Fibroblast of peridontal ligament (primary cell): ENCODE measurements around the gene PPP6R2.

Source experiments
- DNase-seq: peaks from one replicate; pipeline ENCODE4 v3.0.0-alpha.2; 2010; ENCODE audit errors: extremely low read depth

PPP6R2 gene

GRCh38 chr22:50483977-50484853 lies 141.1 kb downstream of the PPP6R2 start:
- no peak for DNase-seq

DNA sequence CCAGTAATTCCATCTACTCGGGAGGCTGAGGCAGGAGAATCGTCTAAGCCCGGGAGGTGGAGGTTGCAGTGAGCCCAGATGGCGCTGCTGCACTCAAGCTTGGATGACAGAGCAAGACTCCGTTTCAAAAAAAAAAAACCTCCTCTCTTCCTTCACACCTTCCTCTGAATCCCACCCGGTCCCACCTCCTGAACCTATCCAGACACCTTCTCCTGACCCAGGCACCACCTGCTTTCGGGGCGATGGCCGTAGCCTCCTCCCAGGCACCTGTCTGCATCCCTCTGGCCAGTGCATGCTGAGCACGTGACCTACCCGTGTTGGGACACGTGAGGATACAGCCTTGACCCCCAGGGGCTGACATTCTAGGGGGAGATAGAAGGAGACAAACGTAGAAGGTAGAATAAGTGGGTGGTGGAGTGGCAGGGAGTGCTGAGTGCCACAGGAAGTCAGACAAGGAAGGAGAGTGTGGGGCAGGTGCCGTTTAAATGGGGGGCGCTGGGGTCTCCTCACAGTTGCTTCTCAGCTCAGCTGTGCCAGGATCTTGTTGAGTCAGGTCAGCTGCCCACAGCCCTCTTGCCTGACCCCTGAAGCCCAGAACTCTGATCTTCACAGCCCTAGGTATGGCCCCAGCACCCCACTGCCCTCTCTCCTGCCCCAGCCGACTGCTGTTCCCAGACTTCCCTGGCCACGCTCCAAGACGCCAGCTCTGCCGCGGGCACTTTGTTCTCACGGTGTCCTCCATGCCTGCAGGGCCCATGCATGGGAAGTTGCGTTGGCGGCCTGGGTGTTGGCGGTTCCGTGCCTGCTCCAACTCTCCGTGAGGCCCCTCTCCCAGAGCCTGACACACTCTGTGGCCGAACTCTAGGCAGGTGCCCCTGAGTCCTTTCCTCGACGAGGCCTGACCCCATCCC lies 142.3 kb downstream of the PPP6R2 start:
- DNase-seq: no peak

- DNase-seq: no peak
Measured at GRCh38 chr22:50486561-50487289, 143.6 kb downstream of the PPP6R2 start, which contains the start of gene MIOX. Gene MIOX (plus strand): TSS chr22:50486859. CDS start chr22:50486898, 39 bp downstream.

DNA sequence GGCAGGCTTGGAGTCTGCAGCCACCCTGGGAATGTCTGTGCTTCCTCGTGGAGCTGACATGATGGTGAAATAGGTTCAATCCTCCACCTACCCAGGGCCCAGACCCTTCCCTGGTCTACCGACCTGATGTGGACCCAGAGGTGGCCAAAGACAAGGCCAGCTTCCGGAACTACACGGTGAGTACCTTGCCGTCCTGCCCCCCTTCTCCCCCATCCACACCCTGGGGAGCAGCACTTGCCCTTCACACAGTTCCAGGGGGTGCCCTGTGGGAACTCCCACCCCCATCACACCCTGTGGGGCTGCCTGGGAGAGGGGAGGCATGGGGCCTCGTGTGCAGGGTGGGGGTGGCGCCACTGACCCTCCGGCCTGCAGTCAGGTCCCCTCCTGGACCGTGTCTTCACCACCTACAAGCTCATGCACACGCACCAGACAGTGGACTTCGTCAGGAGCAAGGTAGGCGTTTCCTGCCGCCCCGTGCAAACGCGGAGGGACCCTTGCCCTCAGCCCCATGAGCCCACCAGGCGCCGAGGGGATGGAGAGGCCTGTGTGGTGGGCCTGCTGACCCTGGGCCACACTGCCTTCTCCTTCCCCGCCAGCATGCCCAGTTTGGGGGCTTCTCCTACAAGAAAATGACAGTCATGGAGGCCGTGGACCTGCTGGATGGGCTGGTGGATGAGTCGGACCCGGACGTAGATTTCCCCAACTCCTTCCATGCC lies 144.3 kb downstream of the PPP6R2 start:
- DNase-seq: no peak

GRCh38 chr22:50488006-50488677 lies 145.0 kb downstream of the PPP6R2 start:
- DNase-seq: no peak

DNA sequence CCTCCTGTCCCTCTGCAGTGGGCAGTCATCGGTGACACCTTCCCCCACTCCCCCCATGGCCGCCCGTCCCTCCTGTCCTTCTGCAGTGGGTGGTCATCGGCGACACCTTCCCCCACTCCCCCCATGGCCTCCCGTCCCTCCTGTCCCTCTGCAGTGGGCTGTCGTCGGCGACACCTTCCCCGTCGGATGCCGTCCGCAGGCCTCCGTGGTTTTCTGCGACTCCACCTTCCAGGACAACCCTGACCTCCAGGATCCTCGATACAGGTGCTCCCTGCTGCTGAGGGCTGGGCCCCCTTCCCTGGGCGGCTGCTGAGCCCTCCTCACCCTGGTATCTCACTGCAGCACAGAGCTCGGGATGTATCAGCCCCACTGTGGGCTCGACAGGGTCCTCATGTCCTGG lies 145.8 kb downstream of the PPP6R2 start:
- DNase-seq: no peak

GRCh38 chr22:50489363-50490243 lies 146.5 kb downstream of the PPP6R2 start:
- no peak for DNase-seq

- DNase-seq: no peak
Measured at GRCh38 chr22:50490531-50491308, 147.6 kb downstream of the PPP6R2 start.
